Fibroblast of mammary gland (primary cell): ENCODE data around the gene KDM6A.
"Not testable (repeated sequence)": the region's sequence is repeated elsewhere in the genome, so short reads cannot be mapped to it uniquely, and the experiment has no call there.

Experiments
- DNase-seq: peaks from one replicate; pipeline ENCODE4 v3.0.0-alpha.2; 2010; ENCODE audit warnings: low read depth
- H3K4me3 ChIP-seq: 2 replicates; pipeline ENCODE4 v1.5.1; 2011; ENCODE audit warnings: low read depth, mild to moderate bottlenecking, low read length, moderate library complexity; ENCODE audit not compliant: control insufficient read depth
- CTCF ChIP-seq: conservative IDR thresholded peaks from 2 replicates; pipeline ENCODE4 v1.5.1; 2011; ENCODE audit warnings: low read depth, low read length, inconsistent platforms; ENCODE audit not compliant: control insufficient read depth, insufficient read depth

The KDM6A gene

GRCh38 chrX:44872821-44873414, at the start of gene KDM6A:
KDM6A (plus strand) TSS chrX:44873188; CDS start chrX:44873552, 364 bp downstream.
- peak within 1 kb of the TSS; percentile 88 for H3K4me3 ChIP-seq
- peak; percentile 96 for DNase-seq
- TF ChIP-seq CTCF, result no peak

GRCh38 chrX:44823193-44823592, 49.8 kb upstream of the KDM6A start:
- not testable (repeated sequence) for H3K4me3 ChIP-seq, DNase-seq

GRCh38 chrX:44828008-44828605, 44.9 kb upstream of the KDM6A start:
- no peak overlapping the region for H3K4me3 ChIP-seq
- TF ChIP-seq CTCF, result no peak
- DNase-seq, result peak; percentile 95

- no peak overlapping the region for H3K4me3 ChIP-seq
- DNase-seq, result no peak
- TF ChIP-seq CTCF, result no peak
Measured at GRCh38 chrX:44829832-44830231, 43.2 kb upstream of the KDM6A start.

GRCh38 chrX:44842550-44843317, 30.3 kb upstream of the KDM6A start:
- DNase-seq, result no peak
- no peak for TF ChIP-seq CTCF
- no peak overlapping the region for H3K4me3 ChIP-seq

GRCh38 chrX:44843318-44843702, 29.7 kb upstream of the KDM6A start:
- no peak for DNase-seq
- TF ChIP-seq CTCF, result no peak
- H3K4me3 ChIP-seq, result no peak overlapping the region

GRCh38 chrX:44843753-44844152, 29.2 kb upstream of the KDM6A start, which contains the start of gene DUSP21:
DUSP21 (plus strand) TSS chrX:44844021; CDS start chrX:44844133, 112 bp downstream.
- DNase-seq, result no peak
- no peak for TF ChIP-seq CTCF
- H3K4me3 ChIP-seq, result no peak within 1 kb of the TSS
